Endodermal cell (in vitro differentiated cells): ENCODE data around the gene LBHD1. TPM values are rescaled to one million over a fixed set of nuclear protein-coding genes. Genes with fewer than 3 reads are reported as not detected.
"Not testable (repeated sequence)": the region's sequence is repeated elsewhere in the genome, so short reads cannot be mapped to it uniquely, and the experiment has no call there.

ENCODE experiments used
- DNase-seq: peaks from one replicate; pipeline ENCODE4 v3.0.0-alpha.2; 2017
- H3K27ac ChIP-seq: 2 replicates; pipeline ENCODE4 v1.5.1; 2013; ENCODE audit warnings: mild to moderate bottlenecking, low read depth, low read length, moderate library complexity
- H3K27me3 ChIP-seq: 2 replicates; pipeline ENCODE4 v1.6.1; 2013; ENCODE audit warnings: mild to moderate bottlenecking, low read length, moderate library complexity; ENCODE audit not compliant: insufficient read depth, control insufficient read depth, poor library complexity, severe bottlenecking
- H3K36me3 ChIP-seq: 2 replicates; pipeline ENCODE4 v1.7.0; 2013; ENCODE audit warnings: mild to moderate bottlenecking, low read length, moderate library complexity; ENCODE audit not compliant: control insufficient read depth, insufficient read depth
- H3K4me1 ChIP-seq: one replicate; pipeline ENCODE4 v1.7.0; 2013; ENCODE audit warnings: low read length; ENCODE audit not compliant: control insufficient read depth, insufficient read depth
- H3K4me3 ChIP-seq: 2 replicates; pipeline ENCODE4 v1.5.1; 2013; ENCODE audit warnings: mild to moderate bottlenecking, low read length, moderate library complexity
- H3K9ac ChIP-seq: 2 replicates; pipeline ENCODE4 v1.6.1; 2013; ENCODE audit warnings: mild to moderate bottlenecking, low read length, moderate library complexity; ENCODE audit not compliant: poor library complexity, severe bottlenecking; ENCODE audit errors: extremely low read depth
- H3K9me3 ChIP-seq: 2 replicates; pipeline ENCODE4 v1.6.1; 2013; ENCODE audit warnings: mild to moderate bottlenecking, low read length, moderate library complexity; ENCODE audit not compliant: control insufficient read depth
- H3K27ac Mint-ChIP-seq: 2 replicates; pipeline ENCODE4 v1.8.0; 2020; ENCODE audit warnings: mixed read lengths
- H3K27me3 Mint-ChIP-seq: 2 replicates; pipeline ENCODE4 v1.8.0; 2021; ENCODE audit warnings: mild to moderate bottlenecking, mixed read lengths; ENCODE audit not compliant: insufficient read depth
- H3K36me3 Mint-ChIP-seq: 2 replicates; pipeline ENCODE4 v1.8.0; 2020; ENCODE audit warnings: low read depth, mixed read lengths
- H3K4me1 Mint-ChIP-seq: 2 replicates; pipeline ENCODE4 v1.8.0; 2020; ENCODE audit warnings: mixed read lengths
- H3K4me3 Mint-ChIP-seq: 2 replicates; pipeline ENCODE4 v1.8.0; 2020; ENCODE audit warnings: mild to moderate bottlenecking, moderate library complexity, mixed read lengths
- H3K9me3 Mint-ChIP-seq: 2 replicates; pipeline ENCODE4 v1.8.0; 2020; ENCODE audit warnings: mild to moderate bottlenecking, mixed read lengths
- CTCF ChIP-seq: fragments of 200-600 bp; sonication (generic); conservative IDR thresholded peaks from 2 replicates; pipeline ENCODE4 v1.5.0; 2021; ENCODE audit warnings: antibody characterized with exemption, mild to moderate bottlenecking
- WGBS, 2 experiments: methylation state at CpG; one replicate each; pipeline versions ENCODE4 v1.1.5 to v1.1.7; 2013; ENCODE audit warnings: missing lambda C conversion rate in 2 of 2, mixed read lengths in 1 of 2; ENCODE audit not compliant: insufficient coverage in 1 of 2, insufficient read length in 1 of 2; 5-methylcytosine and 5-hydroxymethylcytosine counted together
- total RNA-seq, 2 donors: library from RNA; stranded (reverse); fragmentation: NEBNext Ultra II Directional in 1 of 2; extraction: Animal tissue kit (Norgen Biotek cat#: 25700) in 1 of 2; gene quantifications; 2 replicates in 1 of 2; 3 replicates in 1 of 2; pipeline ENCODE4 v1.2.1, GENCODE V29; 2021

Gene LBHD1
- total RNA-seq, 2 donors from 2014 or later: 7.5 to 14.1 TPM

GRCh38 chr11:62705413-62705812 lies 33.3 kb upstream of the LBHD1 start:
- Mint-ChIP-seq H3K27me3 (no peaks in the 10 kb centered on the region), H3K4me3 (peak overlapping the region; percentile 83), H3K9me3 (no peaks in the 10 kb centered on the region), H3K4me1 (peaks cover 40% of the 10 kb centered on the region), H3K36me3 (peaks cover 30% of the 10 kb centered on the region), H3K27ac (peak overlapping the region; percentile 95)
- Histone ChIP-seq H3K4me1 (peaks cover 27% of the 10 kb centered on the region), H3K9me3 (no peaks in the 10 kb centered on the region), H3K36me3 (peaks cover 50% of the 10 kb centered on the region), H3K4me3 (peak overlapping the region; percentile 97), H3K9ac (peak overlapping the region; percentile 96), H3K27me3 (no peaks in the 10 kb centered on the region), H3K27ac (peak overlapping the region; percentile 87)
- DNase-seq: peak; percentile 61
- peak; percentile 22 for TF ChIP-seq CTCF
- 73 to 77% methylated on average over 6 to 7 of the region's 7 CpGs for WGBS, 2 experiments

DNA sequence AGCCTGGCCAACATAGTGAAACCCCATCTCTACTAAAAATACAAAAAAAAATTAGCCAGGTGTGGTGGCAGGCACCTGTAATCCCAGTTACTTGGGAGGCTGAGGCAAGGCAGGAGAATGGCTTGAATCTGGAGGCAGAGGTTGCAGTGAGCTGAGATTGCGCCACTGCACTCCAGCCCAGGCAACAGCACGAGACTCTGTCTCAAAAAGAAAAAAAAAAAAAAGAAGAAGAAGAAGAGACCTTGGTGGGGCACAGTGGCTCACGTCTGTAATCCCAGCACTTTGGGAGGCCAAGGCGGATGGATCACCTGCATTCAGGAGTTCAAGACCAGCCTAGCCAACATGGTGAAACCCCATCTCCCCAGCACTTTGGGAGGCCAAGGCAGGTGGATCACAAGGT lies 31.9 kb upstream of the LBHD1 start:
- not testable (repeated sequence) for H3K27ac Mint-ChIP-seq, H3K27me3 ChIP-seq, DNase-seq, H3K9ac ChIP-seq, H3K27me3 Mint-ChIP-seq, H3K4me3 ChIP-seq, H3K27ac ChIP-seq, H3K9me3 Mint-ChIP-seq, H3K9me3 ChIP-seq, H3K4me3 Mint-ChIP-seq
- 91 to 94% methylated on average over 4 of the region's 4 CpGs for WGBS, 2 experiments
- H3K4me1 ChIP-seq: peaks cover 21% of the 10 kb centered on the region
- Mint-ChIP-seq H3K4me1 (peaks cover 28% of the 10 kb centered on the region), H3K36me3 (peaks cover 35% of the 10 kb centered on the region)
- peaks cover 53% of the 10 kb centered on the region for H3K36me3 ChIP-seq

DNA sequence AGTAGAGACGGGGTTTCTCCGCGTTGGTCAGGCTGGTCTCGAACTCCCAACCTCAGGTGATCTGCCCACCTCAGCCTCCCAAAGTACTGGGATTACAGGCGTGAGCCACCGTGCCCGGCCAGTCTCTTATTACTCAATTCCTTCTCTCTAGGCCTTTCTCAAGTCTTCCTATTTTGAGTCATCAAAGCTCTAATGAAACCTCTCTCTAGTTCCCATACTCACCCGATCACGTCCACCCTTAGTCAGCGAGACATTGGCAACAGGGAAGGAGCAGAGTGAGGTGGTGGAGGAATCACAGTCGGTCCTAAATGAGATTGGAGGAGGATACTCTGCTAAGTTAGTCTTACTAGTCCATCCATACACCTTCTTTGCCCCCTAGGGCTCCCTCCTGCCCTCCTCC lies 30.2 kb upstream of the LBHD1 start:
- no peak overlapping the region for H3K4me3 Mint-ChIP-seq
- Histone ChIP-seq H3K27me3 (no peaks in the 10 kb centered on the region), H3K4me1 (peaks cover 13% of the 10 kb centered on the region), H3K4me3 (no peak overlapping the region), H3K9ac (no peak overlapping the region), H3K27ac (no peak overlapping the region), H3K36me3 (peaks cover 51% of the 10 kb centered on the region), H3K9me3 (no peaks in the 10 kb centered on the region)
- no peaks in the 10 kb centered on the region for H3K9me3 Mint-ChIP-seq
- DNase-seq: no peak
- peaks cover 44% of the 10 kb centered on the region for H3K36me3 Mint-ChIP-seq
- TF ChIP-seq CTCF: no peak
- H3K4me1 Mint-ChIP-seq: peaks cover 15% of the 10 kb centered on the region
- no peak overlapping the region for H3K27ac Mint-ChIP-seq
- WGBS, 2 experiments: 84 to 96% methylated on average over 5 to 11 of the region's 11 CpGs
- H3K27me3 Mint-ChIP-seq: no peaks in the 10 kb centered on the region
